WTC11 (cell line): ENCODE results near the gene RWDD4. TPM values are rescaled to one million over a fixed set of nuclear protein-coding genes. Genes with fewer than 3 reads are reported as not detected.

Experiments used
- ATAC-seq: fragments of 200-7000 bp; cut with Tn5 transposase; 2 replicates; pipeline ENCODE4 v1.10.0; 2021; ENCODE audit warnings: mild to moderate bottlenecking, moderate library complexity
- CTCF ChIA-PET: fragments of 300-600 bp; sonication (Branson Sonifier 250); formaldehyde crosslinking; loops from one replicate; lab custom pipeline; 2021; ENCODE audit warnings: antibody characterized with exemption; lab: Charles Lee
- POLR2A ChIA-PET: fragments of 350-600 bp; sonication (Branson Sonifier 250); formaldehyde crosslinking; loops from one replicate; lab custom pipeline; 2021; ENCODE audit warnings: antibody characterized with exemption; lab: Charles Lee
- DNase-seq: peaks from one replicate; pipeline ENCODE4 v3.0.0; 2021; ENCODE audit warnings: low spot score
- H3K27ac Mint-ChIP-seq: 2 replicates; pipeline ENCODE4 v1.8.0; 2021; ENCODE audit warnings: mixed read lengths
- H3K27me3 Mint-ChIP-seq: 2 replicates; pipeline ENCODE4 v1.8.0; 2021; ENCODE audit warnings: low read depth, mild to moderate bottlenecking, moderate library complexity, mixed read lengths
- H3K36me3 Mint-ChIP-seq: 2 replicates; pipeline ENCODE4 v1.8.0; 2021; ENCODE audit warnings: mixed read lengths
- H3K4me1 Mint-ChIP-seq: 2 replicates; pipeline ENCODE4 v1.8.0; 2022; ENCODE audit warnings: mixed read lengths
- H3K4me3 Mint-ChIP-seq: 2 replicates; pipeline ENCODE4 v1.8.0; 2021; ENCODE audit warnings: mild to moderate bottlenecking, moderate library complexity, mixed read lengths
- H3K9me3 Mint-ChIP-seq: 2 replicates; pipeline ENCODE4 v1.8.0; 2021; ENCODE audit warnings: mixed read lengths
- EMX1 ChIP-seq: fragments of 250-450 bp; sonication (Bioruptor Pico); IDR thresholded peaks from 2 replicates; pipeline ENCODE4 v1.8.0; 2021; ENCODE audit warnings: mild to moderate bottlenecking
- GABPB1 ChIP-seq: sonication (generic); formaldehyde crosslinking; IDR thresholded peaks from 2 replicates; pipeline ENCODE4 v1.8.1; 2023; ENCODE audit warnings: mild to moderate bottlenecking, missing genetic modification reagents
- GTF2I ChIP-seq: fragments of 250-450 bp; sonication (Bioruptor Pico); conservative IDR thresholded peaks from 2 replicates; pipeline ENCODE4 v1.4.0; 2021; ENCODE audit warnings: mild to moderate bottlenecking
- MYBL2 ChIP-seq: sonication (generic); formaldehyde crosslinking; IDR thresholded peaks from 2 replicates; pipeline ENCODE4 v1.8.1; 2023; ENCODE audit warnings: mild to moderate bottlenecking, moderate library complexity, missing genetic modification reagents
- NR1H2 ChIP-seq: sonication (generic); formaldehyde crosslinking; IDR thresholded peaks from 2 replicates; pipeline ENCODE4 v1.9.0; 2021; ENCODE audit warnings: mild to moderate bottlenecking, moderate library complexity, missing genetic modification reagents
- RORB ChIP-seq: fragments of 250-450 bp; sonication (Bioruptor Pico); IDR thresholded peaks from 2 replicates; pipeline ENCODE4 v1.9.0; 2021; ENCODE audit warnings: mild to moderate bottlenecking
- TEAD4 ChIP-seq: sonication (generic); formaldehyde crosslinking; IDR thresholded peaks from 2 replicates; pipeline ENCODE4 v1.8.0; 2022; ENCODE audit warnings: mild to moderate bottlenecking, missing genetic modification reagents
- ZNF138 ChIP-seq: sonication (generic); formaldehyde crosslinking; conservative IDR thresholded peaks from 2 replicates; pipeline ENCODE4 v1.8.1; 2022; ENCODE audit warnings: mild to moderate bottlenecking, moderate library complexity, missing genetic modification reagents
- ZNF396 ChIP-seq: fragments of 250-450 bp; sonication (Bioruptor Pico); IDR thresholded peaks from 2 replicates; pipeline ENCODE4 v1.8.0; 2021; ENCODE audit warnings: mild to moderate bottlenecking, moderate library complexity, borderline replicate concordance
- total RNA-seq: library from RNA; stranded (reverse); gene quantifications from 3 replicates; pipeline ENCODE4 v1.2.3, GENCODE V29; 2021
- TF ChIP-seq, protein P1 (sequence below): sonication (generic); formaldehyde crosslinking; IDR thresholded peaks from 2 replicates; pipeline ENCODE4 v1.8.1; 2023; ENCODE audit warnings: mild to moderate bottlenecking, missing genetic modification reagents
- TF ChIP-seq, protein P2 (sequence below): fragments of 250-450 bp; sonication (Bioruptor Pico); IDR thresholded peaks from 2 replicates; pipeline ENCODE4 v1.9.0; 2021; ENCODE audit warnings: mild to moderate bottlenecking
- TF ChIP-seq, protein P3 (sequence below): fragments of 250-450 bp; sonication (Bioruptor Pico); IDR thresholded peaks from 2 replicates; pipeline ENCODE4 v1.9.0; 2021; ENCODE audit warnings: moderate library complexity, mild to moderate bottlenecking, inconsistent platforms, borderline replicate concordance
- TF ChIP-seq, protein P4 (sequence below): sonication (generic); formaldehyde crosslinking; IDR thresholded peaks from 2 replicates; pipeline ENCODE4 v1.8.0; 2022; ENCODE audit warnings: missing genetic modification reagents
- TF ChIP-seq, protein P5 (sequence below): fragments of 200-600 bp; IDR thresholded peaks from 2 replicates; pipeline ENCODE4 v1.8.0; 2022; ENCODE audit warnings: antibody characterized with exemption
- TF ChIP-seq, protein P6 (sequence below): sonication (generic); formaldehyde crosslinking; IDR thresholded peaks from 2 replicates; pipeline ENCODE4 v1.8.1; 2022; ENCODE audit warnings: low read depth, mild to moderate bottlenecking, moderate library complexity, missing genetic modification reagents, borderline replicate concordance
- TF ChIP-seq, protein P7 (sequence below): fragments of 250-450 bp; sonication (Bioruptor Pico); IDR thresholded peaks from 2 replicates; pipeline ENCODE4 v1.9.0; 2021; ENCODE audit warnings: mild to moderate bottlenecking
- TF ChIP-seq, protein P8 (sequence below): fragments of 250-450 bp; sonication (Bioruptor Pico); IDR thresholded peaks from 2 replicates; pipeline ENCODE4 v2.1.2; 2022; ENCODE audit warnings: mild to moderate bottlenecking, moderate library complexity
- TF ChIP-seq, protein P9 (sequence below): fragments of 250-450 bp; sonication (Bioruptor Pico); IDR thresholded peaks from 2 replicates; pipeline ENCODE4 v1.8.0; 2021; ENCODE audit warnings: mild to moderate bottlenecking
- TF ChIP-seq, protein P10 (sequence below): sonication (generic); formaldehyde crosslinking; conservative IDR thresholded peaks from 2 replicates; pipeline ENCODE4 v1.8.1; 2022; ENCODE audit warnings: mild to moderate bottlenecking, missing genetic modification reagents

Gene RWDD4
- total RNA-seq, 1 experiment from 2014 or later, result 17.8 TPM

DNA sequence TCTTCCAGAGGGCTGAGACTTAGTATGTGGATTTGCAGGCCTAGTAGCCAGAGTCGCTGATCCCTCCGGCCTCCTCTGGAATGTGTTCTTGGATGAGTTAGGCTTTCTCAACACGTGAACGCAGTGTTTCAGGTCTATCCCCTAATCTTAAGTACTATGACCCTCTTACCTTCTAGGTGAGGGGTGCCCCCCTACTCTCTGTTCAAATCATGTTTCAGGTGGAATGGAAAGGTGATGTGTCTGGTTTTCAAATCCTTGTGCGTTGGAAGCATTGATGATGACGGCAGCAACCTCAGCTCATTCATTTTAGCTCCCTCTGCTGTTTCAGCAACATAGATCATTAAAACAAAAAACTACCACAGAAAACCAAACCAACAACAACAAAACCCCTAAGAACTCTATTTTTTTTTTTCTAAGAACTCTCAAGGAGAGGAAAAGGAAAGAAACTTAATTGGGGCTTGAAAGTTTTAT is 56.4 kb downstream of the RWDD4 start (continued):
- TF ChIP-seq, protein P1, sequence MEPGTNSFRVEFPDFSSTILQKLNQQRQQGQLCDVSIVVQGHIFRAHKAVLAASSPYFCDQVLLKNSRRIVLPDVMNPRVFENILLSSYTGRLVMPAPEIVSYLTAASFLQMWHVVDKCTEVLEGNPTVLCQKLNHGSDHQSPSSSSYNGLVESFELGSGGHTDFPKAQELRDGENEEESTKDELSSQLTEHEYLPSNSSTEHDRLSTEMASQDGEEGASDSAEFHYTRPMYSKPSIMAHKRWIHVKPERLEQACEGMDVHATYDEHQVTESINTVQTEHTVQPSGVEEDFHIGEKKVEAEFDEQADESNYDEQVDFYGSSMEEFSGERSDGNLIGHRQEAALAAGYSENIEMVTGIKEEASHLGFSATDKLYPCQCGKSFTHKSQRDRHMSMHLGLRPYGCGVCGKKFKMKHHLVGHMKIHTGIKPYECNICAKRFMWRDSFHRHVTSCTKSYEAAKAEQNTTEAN (CRISPR knock-in tag), result no peak
- TF ChIP-seq ZNF138 (CRISPR knock-in tag) (no peak), NR1H2 (CRISPR knock-in tag) (no peak)
- TF ChIP-seq, protein P2, sequence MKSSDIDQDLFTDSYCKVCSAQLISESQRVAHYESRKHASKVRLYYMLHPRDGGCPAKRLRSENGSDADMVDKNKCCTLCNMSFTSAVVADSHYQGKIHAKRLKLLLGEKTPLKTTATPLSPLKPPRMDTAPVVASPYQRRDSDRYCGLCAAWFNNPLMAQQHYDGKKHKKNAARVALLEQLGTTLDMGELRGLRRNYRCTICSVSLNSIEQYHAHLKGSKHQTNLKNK (CRISPR knock-in tag), result no peak
- TF ChIP-seq, protein P3, sequence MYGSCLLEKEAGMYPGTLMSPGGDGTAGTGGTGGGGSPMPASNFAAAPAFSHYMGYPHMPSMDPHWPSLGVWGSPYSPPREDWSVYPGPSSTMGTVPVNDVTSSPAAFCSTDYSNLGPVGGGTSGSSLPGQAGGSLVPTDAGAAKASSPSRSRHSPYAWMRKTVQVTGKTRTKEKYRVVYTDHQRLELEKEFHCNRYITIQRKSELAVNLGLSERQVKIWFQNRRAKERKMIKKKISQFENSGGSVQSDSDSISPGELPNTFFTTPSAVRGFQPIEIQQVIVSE, result no peak
- TF ChIP-seq, protein P4, sequence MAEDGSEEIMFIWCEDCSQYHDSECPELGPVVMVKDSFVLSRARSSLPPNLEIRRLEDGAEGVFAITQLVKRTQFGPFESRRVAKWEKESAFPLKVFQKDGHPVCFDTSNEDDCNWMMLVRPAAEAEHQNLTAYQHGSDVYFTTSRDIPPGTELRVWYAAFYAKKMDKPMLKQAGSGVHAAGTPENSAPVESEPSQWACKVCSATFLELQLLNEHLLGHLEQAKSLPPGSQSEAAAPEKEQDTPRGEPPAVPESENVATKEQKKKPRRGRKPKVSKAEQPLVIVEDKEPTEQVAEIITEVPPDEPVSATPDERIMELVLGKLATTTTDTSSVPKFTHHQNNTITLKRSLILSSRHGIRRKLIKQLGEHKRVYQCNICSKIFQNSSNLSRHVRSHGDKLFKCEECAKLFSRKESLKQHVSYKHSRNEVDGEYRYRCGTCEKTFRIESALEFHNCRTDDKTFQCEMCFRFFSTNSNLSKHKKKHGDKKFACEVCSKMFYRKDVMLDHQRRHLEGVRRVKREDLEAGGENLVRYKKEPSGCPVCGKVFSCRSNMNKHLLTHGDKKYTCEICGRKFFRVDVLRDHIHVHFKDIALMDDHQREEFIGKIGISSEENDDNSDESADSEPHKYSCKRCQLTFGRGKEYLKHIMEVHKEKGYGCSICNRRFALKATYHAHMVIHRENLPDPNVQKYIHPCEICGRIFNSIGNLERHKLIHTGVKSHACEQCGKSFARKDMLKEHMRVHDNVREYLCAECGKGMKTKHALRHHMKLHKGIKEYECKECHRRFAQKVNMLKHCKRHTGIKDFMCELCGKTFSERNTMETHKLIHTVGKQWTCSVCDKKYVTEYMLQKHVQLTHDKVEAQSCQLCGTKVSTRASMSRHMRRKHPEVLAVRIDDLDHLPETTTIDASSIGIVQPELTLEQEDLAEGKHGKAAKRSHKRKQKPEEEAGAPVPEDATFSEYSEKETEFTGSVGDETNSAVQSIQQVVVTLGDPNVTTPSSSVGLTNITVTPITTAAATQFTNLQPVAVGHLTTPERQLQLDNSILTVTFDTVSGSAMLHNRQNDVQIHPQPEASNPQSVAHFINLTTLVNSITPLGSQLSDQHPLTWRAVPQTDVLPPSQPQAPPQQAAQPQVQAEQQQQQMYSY (CRISPR knock-in tag), result no peak

DNA sequence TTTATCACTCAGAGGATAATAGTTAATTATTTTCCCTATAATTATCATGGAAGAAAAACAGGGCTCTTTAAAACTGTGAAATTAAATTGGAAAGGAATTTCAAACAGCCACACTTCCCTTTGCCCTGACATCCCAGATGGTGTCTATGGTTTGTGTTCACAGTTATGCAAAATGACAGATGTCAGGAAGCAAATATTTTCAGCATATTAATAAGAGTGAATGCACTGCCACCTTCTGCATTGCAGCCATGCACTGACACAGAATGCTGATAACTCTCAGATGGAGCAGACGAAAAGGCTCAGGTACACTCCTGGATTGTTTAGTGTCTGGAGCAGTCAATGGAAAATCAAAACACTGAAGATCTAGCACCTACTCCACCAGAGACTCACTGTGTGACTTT is 57.6 kb downstream of the RWDD4 start:
- ATAC-seq (no peak), DNase-seq (no peak)
- Mint-ChIP-seq H3K4me1 (no peaks in the 10 kb centered on the region), H3K36me3 (no peaks in the 10 kb centered on the region), H3K9me3 (no peaks in the 10 kb centered on the region), H3K27me3 (no peaks in the 10 kb centered on the region), H3K4me3 (no peak overlapping the region), H3K27ac (no peak overlapping the region)
- ChIA-PET POLR2A (no interaction called here), CTCF (interaction anchor here (0.8 to 1.1 kb wide), 2 partner anchors 7 to 274 kb away, joined by 5 read pairs; no protein-coding TSS in a partner anchor)
- TF ChIP-seq, protein P5, sequence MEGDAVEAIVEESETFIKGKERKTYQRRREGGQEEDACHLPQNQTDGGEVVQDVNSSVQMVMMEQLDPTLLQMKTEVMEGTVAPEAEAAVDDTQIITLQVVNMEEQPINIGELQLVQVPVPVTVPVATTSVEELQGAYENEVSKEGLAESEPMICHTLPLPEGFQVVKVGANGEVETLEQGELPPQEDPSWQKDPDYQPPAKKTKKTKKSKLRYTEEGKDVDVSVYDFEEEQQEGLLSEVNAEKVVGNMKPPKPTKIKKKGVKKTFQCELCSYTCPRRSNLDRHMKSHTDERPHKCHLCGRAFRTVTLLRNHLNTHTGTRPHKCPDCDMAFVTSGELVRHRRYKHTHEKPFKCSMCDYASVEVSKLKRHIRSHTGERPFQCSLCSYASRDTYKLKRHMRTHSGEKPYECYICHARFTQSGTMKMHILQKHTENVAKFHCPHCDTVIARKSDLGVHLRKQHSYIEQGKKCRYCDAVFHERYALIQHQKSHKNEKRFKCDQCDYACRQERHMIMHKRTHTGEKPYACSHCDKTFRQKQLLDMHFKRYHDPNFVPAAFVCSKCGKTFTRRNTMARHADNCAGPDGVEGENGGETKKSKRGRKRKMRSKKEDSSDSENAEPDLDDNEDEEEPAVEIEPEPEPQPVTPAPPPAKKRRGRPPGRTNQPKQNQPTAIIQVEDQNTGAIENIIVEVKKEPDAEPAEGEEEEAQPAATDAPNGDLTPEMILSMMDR, result no peak
- TF ChIP-seq, protein P6, sequence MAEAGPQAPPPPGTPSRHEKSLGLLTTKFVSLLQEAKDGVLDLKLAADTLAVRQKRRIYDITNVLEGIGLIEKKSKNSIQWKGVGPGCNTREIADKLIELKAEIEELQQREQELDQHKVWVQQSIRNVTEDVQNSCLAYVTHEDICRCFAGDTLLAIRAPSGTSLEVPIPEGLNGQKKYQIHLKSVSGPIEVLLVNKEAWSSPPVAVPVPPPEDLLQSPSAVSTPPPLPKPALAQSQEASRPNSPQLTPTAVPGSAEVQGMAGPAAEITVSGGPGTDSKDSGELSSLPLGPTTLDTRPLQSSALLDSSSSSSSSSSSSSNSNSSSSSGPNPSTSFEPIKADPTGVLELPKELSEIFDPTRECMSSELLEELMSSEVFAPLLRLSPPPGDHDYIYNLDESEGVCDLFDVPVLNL (CRISPR knock-in tag), result no peak
- no peak for TF ChIP-seq GTF2I (CRISPR knock-in tag)
- TF ChIP-seq, protein P7, sequence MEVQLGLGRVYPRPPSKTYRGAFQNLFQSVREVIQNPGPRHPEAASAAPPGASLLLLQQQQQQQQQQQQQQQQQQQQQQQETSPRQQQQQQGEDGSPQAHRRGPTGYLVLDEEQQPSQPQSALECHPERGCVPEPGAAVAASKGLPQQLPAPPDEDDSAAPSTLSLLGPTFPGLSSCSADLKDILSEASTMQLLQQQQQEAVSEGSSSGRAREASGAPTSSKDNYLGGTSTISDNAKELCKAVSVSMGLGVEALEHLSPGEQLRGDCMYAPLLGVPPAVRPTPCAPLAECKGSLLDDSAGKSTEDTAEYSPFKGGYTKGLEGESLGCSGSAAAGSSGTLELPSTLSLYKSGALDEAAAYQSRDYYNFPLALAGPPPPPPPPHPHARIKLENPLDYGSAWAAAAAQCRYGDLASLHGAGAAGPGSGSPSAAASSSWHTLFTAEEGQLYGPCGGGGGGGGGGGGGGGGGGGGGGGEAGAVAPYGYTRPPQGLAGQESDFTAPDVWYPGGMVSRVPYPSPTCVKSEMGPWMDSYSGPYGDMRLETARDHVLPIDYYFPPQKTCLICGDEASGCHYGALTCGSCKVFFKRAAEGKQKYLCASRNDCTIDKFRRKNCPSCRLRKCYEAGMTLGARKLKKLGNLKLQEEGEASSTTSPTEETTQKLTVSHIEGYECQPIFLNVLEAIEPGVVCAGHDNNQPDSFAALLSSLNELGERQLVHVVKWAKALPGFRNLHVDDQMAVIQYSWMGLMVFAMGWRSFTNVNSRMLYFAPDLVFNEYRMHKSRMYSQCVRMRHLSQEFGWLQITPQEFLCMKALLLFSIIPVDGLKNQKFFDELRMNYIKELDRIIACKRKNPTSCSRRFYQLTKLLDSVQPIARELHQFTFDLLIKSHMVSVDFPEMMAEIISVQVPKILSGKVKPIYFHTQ (CRISPR knock-in tag), result no peak
- no peak for TF ChIP-seq TEAD4 (CRISPR knock-in tag)
- TF ChIP-seq GABPB1 (CRISPR knock-in tag), result no peak
- TF ChIP-seq, protein P2 (CRISPR knock-in tag), result no peak
- TF ChIP-seq, protein P8, sequence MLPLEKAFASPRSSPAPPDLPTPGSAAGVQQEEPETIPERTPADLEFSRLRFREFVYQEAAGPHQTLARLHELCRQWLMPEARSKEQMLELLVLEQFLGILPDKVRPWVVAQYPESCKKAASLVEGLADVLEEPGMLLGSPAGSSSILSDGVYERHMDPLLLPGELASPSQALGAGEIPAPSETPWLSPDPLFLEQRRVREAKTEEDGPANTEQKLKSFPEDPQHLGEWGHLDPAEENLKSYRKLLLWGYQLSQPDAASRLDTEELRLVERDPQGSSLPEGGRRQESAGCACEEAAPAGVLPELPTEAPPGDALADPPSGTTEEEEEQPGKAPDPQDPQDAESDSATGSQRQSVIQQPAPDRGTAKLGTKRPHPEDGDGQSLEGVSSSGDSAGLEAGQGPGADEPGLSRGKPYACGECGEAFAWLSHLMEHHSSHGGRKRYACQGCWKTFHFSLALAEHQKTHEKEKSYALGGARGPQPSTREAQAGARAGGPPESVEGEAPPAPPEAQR (CRISPR knock-in tag), result no peak
- TF ChIP-seq EMX1 (CRISPR knock-in tag), result no peak
- no peak for TF ChIP-seq RORB (CRISPR knock-in tag)
- TF ChIP-seq ZNF396 (CRISPR knock-in tag), result no peak
- TF ChIP-seq, protein P9, sequence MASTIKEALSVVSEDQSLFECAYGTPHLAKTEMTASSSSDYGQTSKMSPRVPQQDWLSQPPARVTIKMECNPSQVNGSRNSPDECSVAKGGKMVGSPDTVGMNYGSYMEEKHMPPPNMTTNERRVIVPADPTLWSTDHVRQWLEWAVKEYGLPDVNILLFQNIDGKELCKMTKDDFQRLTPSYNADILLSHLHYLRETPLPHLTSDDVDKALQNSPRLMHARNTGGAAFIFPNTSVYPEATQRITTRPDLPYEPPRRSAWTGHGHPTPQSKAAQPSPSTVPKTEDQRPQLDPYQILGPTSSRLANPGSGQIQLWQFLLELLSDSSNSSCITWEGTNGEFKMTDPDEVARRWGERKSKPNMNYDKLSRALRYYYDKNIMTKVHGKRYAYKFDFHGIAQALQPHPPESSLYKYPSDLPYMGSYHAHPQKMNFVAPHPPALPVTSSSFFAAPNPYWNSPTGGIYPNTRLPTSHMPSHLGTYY (CRISPR knock-in tag), result no peak
- TF ChIP-seq, protein P10, sequence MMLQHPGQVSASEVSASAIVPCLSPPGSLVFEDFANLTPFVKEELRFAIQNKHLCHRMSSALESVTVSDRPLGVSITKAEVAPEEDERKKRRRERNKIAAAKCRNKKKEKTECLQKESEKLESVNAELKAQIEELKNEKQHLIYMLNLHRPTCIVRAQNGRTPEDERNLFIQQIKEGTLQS (CRISPR knock-in tag), result no peak
- TF ChIP-seq MYBL2 (CRISPR knock-in tag), result no peak
